IPS-18c (cell line): ENCODE results near the gene ACOXL.
"Not testable (repeated sequence)": the region's sequence is repeated elsewhere in the genome, so short reads cannot be mapped to it uniquely, and the experiment has no call there.

ENCODE experiments used
- H3K4me3 ChIP-seq: 2 replicates; pipeline ENCODE4 v1.7.0; 2013; ENCODE audit warnings: low read depth, mild to moderate bottlenecking, low read length, moderate library complexity; ENCODE audit not compliant: insufficient read depth
- H3K9me3 ChIP-seq: one replicate; pipeline ENCODE4 v1.6.1; 2013; ENCODE audit warnings: mild to moderate bottlenecking, low read length, moderate library complexity; ENCODE audit not compliant: control insufficient read depth, insufficient read depth

The ACOXL gene

DNA sequence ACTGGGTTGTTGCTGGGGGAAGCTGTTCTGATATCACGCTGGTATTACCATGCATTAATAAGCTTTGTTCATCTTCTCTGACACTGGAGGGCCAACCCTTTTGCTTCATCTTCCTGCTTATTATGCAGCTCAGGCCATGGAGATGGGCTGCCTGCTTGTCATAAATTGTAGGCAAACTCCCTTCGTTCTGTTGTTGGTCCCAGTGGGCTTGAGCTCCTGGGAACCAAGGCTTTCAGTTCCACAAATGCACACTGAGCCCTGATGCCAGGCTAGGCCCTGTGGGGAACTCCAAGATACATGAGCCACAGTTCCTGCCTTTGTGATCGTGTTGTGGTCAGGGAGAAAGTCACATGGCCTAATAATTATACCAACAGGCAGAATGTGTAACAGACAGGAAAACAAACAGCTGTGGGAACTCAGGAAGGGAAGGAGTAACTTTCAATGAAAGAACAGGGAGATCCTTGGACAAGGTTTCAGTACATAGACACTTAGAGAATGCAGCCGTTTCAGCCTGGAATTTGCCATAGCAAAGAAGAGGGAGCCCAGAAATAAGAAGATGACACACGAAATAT, 339.3 kb downstream of the ACOXL start:
- H3K9me3 ChIP-seq = no peaks in the 10 kb centered on the region
- H3K4me3 ChIP-seq = no peak overlapping the region

DNA sequence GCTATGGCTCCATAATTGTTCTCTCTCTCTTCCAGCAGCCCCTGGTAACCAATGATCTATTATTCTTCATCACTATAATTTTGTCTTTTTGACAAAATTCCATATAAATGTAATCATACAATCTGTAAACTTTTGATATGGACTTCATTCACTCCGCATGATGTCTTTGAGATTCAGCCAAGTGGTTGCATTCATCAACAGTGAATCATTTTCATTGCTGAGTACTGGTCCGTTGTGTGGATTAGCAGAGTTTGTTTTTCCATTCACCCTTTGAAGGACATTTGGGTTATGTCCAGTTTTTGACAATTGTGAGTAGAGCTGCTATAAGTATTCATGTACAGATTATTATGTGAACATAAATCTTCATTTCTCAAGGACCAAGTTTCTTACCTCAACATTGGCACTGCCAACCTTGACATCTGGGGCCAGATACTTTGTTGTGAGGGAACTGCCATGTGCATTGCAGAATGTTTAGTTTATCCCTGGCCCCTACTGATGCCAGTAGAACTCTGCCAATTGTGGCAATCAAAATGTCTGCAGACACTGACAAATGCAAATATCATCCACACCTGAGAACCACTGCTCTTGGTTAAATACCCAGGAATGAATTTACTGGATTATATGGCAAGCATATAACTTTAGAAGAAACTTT, 340.0 kb downstream of the ACOXL start:
- H3K9me3 ChIP-seq = no peaks in the 10 kb centered on the region
- H3K4me3 ChIP-seq = no peak overlapping the region

DNA sequence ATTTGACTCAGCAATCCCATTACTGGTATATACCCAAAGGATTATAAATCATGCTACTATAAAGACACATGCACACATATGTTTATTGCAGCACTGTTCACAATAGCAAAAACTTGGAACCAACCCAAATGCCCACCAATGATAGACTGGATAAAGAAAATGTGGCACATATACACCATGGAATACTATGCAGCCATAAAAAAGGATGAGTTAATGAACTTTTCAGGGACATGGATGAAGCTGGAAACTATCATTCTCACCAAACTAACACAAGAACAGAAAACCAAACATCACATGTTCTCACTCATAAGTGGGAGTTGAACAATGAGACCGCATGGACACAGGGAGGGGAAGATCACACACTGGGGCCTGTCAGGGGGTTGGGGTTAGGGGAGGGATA, 350.3 kb downstream of the ACOXL start:
- H3K4me3 ChIP-seq, H3K9me3 ChIP-seq: not testable (repeated sequence)

DNA sequence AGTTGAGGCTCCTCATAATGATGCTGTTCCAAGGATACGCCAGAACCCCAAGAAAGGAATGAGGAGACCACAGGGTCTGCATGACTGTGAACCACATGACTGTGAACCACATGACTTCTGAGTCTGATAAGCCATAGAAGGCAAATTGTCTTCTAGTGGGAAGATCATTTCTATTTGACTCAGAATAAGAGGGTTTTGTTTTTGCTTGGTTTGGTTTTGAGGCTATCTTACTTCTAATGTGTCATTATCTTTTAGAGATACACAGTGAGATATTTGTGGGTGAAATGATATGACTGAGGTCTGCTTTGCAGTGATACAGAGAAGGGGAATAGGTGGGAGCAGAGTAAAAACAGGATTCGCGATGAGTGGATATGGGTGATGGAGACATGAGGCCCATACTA, 359.4 kb downstream of the ACOXL start:
- H3K4me3 ChIP-seq = no peak overlapping the region

DNA sequence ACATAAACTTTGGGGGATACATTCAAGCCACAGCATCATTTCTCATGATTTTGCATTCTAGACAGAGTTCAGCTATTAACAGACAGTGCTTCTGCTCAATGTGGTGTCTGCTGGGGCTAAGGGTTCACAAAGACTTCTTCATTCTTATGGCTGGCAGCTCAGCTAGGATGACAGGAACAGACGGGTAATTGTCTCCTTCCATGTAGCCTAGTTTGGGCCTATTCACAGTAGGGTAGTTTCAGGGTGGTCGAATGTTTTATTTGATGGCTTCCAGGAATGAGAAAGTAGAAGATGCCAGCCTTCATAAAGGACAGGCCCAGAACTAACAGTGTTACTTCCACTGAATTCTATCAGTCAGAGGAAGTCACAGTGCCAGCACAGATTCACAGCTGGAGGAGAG, 362.3 kb downstream of the ACOXL start:
- Histone ChIP-seq H3K9me3 (no peaks in the 10 kb centered on the region), H3K4me3 (no peak overlapping the region)

More for the DNA sequence above, 359.4 kb downstream of the ACOXL start:
- no peaks in the 10 kb centered on the region for H3K9me3 ChIP-seq

DNA sequence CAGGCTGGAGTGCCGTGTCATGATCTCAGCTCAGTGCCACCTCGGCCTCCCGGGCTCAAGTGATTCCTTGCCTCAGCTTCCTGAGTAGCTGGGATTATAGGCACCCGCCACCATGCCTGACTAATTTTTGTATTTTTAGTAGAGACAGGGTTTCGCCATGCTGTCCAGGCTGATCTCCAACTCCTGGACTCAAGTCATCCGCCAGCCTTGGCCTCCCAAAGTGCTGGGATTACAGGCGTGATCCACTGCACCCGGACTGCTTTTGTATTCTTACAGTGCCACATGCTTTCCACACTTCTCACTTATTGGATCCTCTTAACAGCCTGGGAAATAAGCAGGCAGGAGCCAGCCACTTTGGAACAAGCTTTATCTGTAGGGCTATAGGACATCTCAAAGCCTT, 363.1 kb downstream of the ACOXL start:
- Histone ChIP-seq H3K9me3 (no peaks in the 10 kb centered on the region), H3K4me3 (no peak overlapping the region)

- no peaks in the 10 kb centered on the region for H3K9me3 ChIP-seq
- no peak overlapping the region for H3K4me3 ChIP-seq
Observed at GRCh38 chr2:111099402-111099801, 367.0 kb downstream of the ACOXL start.

- Histone ChIP-seq H3K9me3 (no peaks in the 10 kb centered on the region), H3K4me3 (no peak overlapping the region)
Observed at GRCh38 chr2:111100087-111100764, 367.9 kb downstream of the ACOXL start.

DNA sequence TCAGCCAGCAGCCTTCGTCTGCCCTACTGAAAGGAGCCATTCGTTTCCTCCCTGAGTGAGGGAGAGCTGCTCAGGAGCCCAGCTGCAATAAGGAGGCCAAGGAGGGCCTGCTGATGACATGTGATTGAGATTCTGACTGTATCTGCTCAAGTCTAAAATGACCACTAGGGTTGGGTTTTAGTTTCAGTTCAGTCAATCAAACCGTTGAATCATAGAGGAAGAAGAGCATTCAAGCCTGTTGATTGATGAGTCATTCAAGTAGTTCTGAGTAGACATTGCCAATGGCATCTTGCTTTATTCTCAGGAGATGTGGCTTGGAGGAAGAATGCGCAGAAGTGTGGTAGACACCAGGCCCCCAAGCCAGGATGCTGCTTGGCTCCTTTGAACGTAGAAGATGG, 368.4 kb downstream of the ACOXL start:
- Histone ChIP-seq H3K4me3 (no peak overlapping the region), H3K9me3 (no peaks in the 10 kb centered on the region)

DNA sequence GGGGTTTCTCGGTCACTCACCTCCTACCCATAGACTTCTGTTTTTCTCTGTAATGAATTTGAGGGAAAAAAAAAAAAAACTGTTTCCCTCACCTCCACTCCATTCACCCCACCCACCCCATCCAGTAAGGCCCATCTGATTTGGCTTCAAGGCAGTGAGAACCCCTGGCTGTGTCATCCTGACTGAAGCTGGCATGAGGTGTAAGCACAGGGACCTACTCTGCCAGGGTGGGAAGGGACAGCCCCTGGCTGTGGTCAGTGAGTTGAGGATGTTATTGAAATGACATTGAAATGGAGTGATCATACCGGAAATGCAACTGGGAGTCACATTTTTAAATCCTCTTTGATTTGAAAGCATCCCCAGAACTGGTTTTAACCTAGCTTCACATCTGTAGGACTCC, 369.2 kb downstream of the ACOXL start:
- Histone ChIP-seq H3K4me3 (no peak overlapping the region), H3K9me3 (no peaks in the 10 kb centered on the region)

GRCh38 chr2:111102216-111102615, 369.8 kb downstream of the ACOXL start:
- H3K4me3 ChIP-seq = no peak overlapping the region
- no peaks in the 10 kb centered on the region for H3K9me3 ChIP-seq

DNA sequence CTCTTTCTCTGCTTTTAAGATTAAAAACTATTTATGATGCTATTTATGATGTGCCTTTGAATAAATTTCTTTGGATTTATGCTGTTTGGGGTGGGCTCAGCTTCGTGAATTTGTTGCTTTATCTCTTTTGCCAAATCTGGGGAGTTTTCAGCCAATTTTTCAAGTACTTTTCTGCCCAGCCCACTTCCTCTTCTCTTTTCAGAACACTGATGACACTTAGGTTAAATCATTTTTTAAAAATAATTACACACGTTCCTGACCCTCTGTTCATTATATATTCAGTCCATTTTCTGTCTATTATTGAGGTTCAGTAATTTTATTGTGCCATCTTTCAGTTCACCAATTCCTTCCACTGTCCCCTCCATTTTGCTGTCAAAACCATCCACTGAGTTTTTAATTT, 373.6 kb downstream of the ACOXL start:
- no peak overlapping the region for H3K4me3 ChIP-seq
- no peaks in the 10 kb centered on the region for H3K9me3 ChIP-seq

GRCh38 chr2:111106706-111107105, 374.3 kb downstream of the ACOXL start:
- H3K4me3 ChIP-seq = no peak overlapping the region
- H3K9me3 ChIP-seq = no peaks in the 10 kb centered on the region

- peaks cover 2% of the 10 kb centered on the region for H3K9me3 ChIP-seq
- no peak overlapping the region for H3K4me3 ChIP-seq
Observed at GRCh38 chr2:111108745-111109271, 376.4 kb downstream of the ACOXL start.

GRCh38 chr2:111111101-111111755, 378.9 kb downstream of the ACOXL start:
- H3K9me3 ChIP-seq = peaks cover 2% of the 10 kb centered on the region
- H3K4me3 ChIP-seq = no peak overlapping the region

- Histone ChIP-seq H3K4me3 (no peak overlapping the region), H3K9me3 (peaks cover 2% of the 10 kb centered on the region)
Observed at GRCh38 chr2:111113838-111114237, 381.5 kb downstream of the ACOXL start.

DNA sequence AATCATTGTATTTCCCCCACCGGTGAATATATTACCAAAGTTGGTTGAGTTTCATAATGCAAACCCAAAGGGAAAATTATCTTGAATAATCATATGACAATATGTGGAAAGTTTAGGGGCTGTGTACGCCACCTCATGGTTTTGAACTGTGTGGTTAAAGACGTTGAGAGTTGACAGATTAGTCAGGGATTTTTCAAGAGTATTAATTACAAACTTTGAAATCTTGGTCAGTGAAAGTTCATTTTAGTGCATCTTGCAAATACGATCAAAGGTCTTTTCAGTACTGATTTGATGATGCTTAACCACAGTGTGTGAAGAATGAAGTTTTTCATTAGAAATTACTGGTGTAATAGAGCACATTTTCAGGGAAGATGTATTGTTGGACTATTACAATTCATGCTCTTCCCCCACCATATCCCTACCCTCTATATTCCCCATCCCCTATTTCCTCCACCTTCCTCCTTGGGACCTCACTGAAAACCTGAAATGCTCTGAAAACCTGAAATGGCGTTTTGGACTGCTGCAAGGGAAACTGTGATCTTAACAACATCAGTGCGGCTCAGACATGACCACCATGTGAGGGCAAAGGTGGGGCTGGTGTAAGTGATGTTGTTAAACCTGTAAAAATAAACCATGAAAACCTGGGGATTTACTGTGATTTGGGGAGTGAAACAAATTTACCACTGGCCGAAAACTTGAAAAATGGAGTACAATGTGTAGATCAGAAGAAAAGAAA, 383.8 kb downstream of the ACOXL start:
- peaks cover 4% of the 10 kb centered on the region for H3K9me3 ChIP-seq
- no peak overlapping the region for H3K4me3 ChIP-seq
